Measurements from ENCODE around the gene MYL4. TPM values are rescaled to one million over a fixed set of nuclear protein-coding genes. Genes with fewer than 3 reads are reported as not detected.

Gene MYL4
- total RNA-seq, 2 donors from 2014 or later: not detected

GRCh38 chr17:47224966-47225365, 15.8 kb downstream of the MYL4 start:
- TF ChIP-seq, protein P1, sequence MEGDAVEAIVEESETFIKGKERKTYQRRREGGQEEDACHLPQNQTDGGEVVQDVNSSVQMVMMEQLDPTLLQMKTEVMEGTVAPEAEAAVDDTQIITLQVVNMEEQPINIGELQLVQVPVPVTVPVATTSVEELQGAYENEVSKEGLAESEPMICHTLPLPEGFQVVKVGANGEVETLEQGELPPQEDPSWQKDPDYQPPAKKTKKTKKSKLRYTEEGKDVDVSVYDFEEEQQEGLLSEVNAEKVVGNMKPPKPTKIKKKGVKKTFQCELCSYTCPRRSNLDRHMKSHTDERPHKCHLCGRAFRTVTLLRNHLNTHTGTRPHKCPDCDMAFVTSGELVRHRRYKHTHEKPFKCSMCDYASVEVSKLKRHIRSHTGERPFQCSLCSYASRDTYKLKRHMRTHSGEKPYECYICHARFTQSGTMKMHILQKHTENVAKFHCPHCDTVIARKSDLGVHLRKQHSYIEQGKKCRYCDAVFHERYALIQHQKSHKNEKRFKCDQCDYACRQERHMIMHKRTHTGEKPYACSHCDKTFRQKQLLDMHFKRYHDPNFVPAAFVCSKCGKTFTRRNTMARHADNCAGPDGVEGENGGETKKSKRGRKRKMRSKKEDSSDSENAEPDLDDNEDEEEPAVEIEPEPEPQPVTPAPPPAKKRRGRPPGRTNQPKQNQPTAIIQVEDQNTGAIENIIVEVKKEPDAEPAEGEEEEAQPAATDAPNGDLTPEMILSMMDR (IDR thresholded peaks at IDR 0.05): no peak
- ATAC-seq (ENCODE audit: insufficient number of reproducible peaks, low FRiP score, low read depth): no peak
- no peaks in the 10 kb centered on the region for H3K27me3 ChIP-seq (replicated peaks; ENCODE audit: insufficient read depth)
- H3K9me3 ChIP-seq: no peaks in the 10 kb centered on the region
- peaks cover 36 to 53% of the 10 kb centered on the region in 2 donors for H3K4me1 ChIP-seq (ENCODE audit: control insufficient read depth in 1 of 2, low read depth in 2 of 2)
- no peaks in the 10 kb centered on the region for H3K36me3 ChIP-seq
- H3K4me3 ChIP-seq: no peak overlapping the region
- DNase-seq (ENCODE audit: low spot score): no peak
- H3K27ac ChIP-seq: peak overlapping the region; percentile 91 to 98

DNA sequence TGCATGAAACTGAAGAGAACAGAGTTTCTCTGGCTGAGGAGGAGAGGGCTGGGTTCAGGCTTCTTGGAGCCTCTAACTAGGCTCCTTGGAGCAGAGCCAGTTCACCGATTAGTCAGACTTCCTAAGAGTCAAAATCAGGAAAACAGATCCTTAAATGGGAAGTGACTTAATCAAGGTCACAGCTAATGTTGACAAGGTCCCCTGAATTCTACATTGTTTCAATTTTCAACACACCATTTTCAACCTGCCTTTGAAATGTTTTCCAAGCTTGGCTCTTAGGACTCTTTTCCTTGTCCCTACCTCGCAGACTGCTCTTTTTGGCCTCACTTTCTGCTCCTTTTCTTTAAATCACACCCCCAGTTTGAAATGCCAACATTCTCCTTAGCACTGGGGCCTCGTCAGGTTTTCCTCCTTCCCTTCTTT, 16.3 kb downstream of the MYL4 start:
- H3K27ac ChIP-seq: peak overlapping the region; percentile 91 to 98
- H3K4me1 ChIP-seq (ENCODE audit: control insufficient read depth in 1 of 2, low read depth in 2 of 2): peaks cover 36 to 57% of the 10 kb centered on the region in 2 donors
- peak; percentile 87 for DNase-seq (ENCODE audit: low spot score)
- no peaks in the 10 kb centered on the region for H3K9me3 ChIP-seq
- H3K4me3 ChIP-seq: peak overlapping the region; percentile 37
- ATAC-seq (ENCODE audit: insufficient number of reproducible peaks, low FRiP score, low read depth): peak; percentile 52
- no peaks in the 10 kb centered on the region for H3K36me3 ChIP-seq
- no peaks in the 10 kb centered on the region for H3K27me3 ChIP-seq (replicated peaks; ENCODE audit: insufficient read depth)
- TF ChIP-seq, protein P1 (IDR thresholded peaks at IDR 0.05): no peak

DNA sequence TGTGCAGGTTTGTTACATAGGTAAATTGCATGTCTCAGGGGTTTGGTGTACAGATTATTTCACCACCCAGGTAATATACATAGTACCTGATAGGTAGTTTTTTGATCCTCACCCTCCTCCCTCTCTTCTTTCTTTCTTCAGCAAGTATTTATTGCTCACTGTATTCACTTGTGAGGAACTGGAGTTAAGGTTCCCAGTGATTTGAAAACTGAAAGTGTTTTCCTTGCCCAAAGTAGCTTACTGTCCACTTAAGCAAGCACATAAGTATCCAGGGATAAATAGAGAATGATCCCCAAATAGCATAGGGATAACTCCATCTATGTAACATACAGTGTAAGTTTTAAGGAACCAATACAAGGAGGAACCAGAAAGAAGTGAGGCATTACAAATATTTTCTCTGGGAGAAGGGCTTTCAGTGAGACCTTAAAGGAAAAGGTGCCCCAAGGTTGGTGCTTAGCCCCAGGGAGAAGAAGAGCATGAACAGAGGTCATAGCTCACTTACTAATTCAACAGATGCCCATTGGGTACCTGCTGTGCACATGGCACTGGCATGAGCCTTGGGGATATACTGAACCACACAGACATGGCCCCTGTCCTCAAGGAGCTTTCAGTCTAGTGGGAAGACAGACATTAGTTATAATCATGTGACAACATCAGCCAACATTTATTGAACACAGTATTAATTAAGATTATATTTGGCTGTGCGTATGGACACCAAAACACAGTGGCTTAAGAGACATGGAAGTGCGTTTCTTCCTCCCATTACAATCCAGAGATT, 17.0 kb downstream of the MYL4 start:
- Histone ChIP-seq H3K36me3 (no peaks in the 10 kb centered on the region), H3K27ac (peak overlapping the region; percentile 91 to 98), H3K9me3 (no peaks in the 10 kb centered on the region), H3K4me3 (peak overlapping the region; percentile 37), H3K4me1 (ENCODE audit: control insufficient read depth in 1 of 2, low read depth in 2 of 2) (peaks cover 36 to 61% of the 10 kb centered on the region in 2 donors), H3K27me3 (replicated peaks; ENCODE audit: insufficient read depth) (no peaks in the 10 kb centered on the region)
- TF ChIP-seq, protein P1 (IDR thresholded peaks at IDR 0.05): no peak
- DNase-seq (ENCODE audit: low spot score) (no peak), ATAC-seq (ENCODE audit: insufficient number of reproducible peaks, low FRiP score, low read depth) (no peak)

DNA sequence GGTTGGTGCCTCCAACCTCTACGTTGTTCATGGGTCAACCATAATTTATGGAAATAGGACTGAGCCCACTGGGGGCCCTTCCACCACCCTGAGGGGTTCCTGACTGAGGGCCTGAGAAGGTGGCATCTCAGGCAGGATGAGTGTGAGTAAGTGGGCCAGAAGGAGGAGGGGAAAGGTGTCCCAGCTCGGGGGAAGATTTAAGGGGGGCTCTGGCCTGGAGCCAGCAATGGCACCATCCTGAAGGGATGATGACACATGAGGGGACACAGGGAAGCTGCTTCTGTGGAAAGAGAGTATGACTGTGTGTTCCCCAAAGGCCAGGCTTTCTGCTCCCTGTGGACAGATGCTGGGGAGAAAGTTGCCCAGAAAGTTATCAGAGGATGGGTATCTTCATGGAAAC, 18.7 kb downstream of the MYL4 start:
- TF ChIP-seq, protein P1 (IDR thresholded peaks at IDR 0.05): no peak
- Histone ChIP-seq H3K27ac (peak overlapping the region; percentile 91 to 98), H3K4me3 (no peak overlapping the region), H3K9me3 (no peaks in the 10 kb centered on the region), H3K4me1 (ENCODE audit: control insufficient read depth in 1 of 2, low read depth in 2 of 2) (peaks cover 34 to 58% of the 10 kb centered on the region in 2 donors), H3K36me3 (no peaks in the 10 kb centered on the region), H3K27me3 (replicated peaks; ENCODE audit: insufficient read depth) (no peaks in the 10 kb centered on the region)
- DNase-seq (ENCODE audit: low spot score): no peak
- ATAC-seq (ENCODE audit: insufficient number of reproducible peaks, low FRiP score, low read depth): no peak

DNA sequence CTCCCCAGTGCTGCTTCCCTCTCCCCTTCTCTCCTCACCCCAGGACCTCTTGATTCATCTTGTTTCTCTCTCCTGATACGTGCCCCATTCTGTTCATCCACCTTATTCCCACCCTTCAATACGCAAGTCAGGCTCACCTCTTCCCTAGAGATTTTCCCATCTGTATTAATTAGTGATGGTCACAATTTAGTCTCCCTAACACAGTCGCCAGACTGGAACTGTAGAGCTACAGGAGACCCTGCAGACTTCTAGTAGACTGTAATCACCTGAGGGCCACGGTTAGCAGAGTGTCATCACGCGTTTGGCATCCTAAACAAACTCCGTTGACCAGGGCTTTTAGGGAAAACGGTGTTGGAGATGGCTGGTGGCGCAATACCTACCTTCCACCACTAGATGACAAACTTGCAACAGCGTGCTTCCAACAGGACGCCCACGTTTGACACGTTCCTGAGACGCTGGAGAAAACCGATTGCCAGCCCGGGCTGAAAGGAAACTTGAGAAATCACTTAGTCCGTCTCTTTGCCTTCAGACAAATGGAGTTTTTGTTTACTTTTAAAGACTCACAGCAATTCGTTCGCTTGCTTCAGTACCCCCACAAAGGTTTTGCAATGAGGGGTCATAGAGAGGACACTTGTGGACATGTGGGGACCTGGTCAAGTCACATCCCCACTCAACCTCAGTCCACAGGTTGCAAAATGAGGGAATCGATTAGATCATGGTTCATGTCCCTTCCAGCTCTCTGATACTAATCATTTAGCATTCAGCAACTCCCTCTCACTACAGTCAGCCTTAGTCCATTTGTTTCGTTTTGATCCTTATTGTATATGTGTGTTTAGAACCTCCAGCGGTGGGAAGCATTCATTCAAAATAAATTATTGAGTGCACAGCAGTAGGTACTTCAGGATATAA, 20.6 kb downstream of the MYL4 start:
- Histone ChIP-seq H3K27me3 (replicated peaks; ENCODE audit: insufficient read depth) (no peaks in the 10 kb centered on the region), H3K36me3 (no peaks in the 10 kb centered on the region), H3K9me3 (no peaks in the 10 kb centered on the region), H3K27ac (peak overlapping the region; percentile 32 to 67), H3K4me1 (ENCODE audit: control insufficient read depth in 1 of 2, low read depth in 2 of 2) (peaks cover 19 to 39% of the 10 kb centered on the region in 2 donors), H3K4me3 (peak overlapping the region; percentile 49)
- TF ChIP-seq, protein P1 (IDR thresholded peaks at IDR 0.05): peak; percentile 98
- peak; percentile 76 for DNase-seq (ENCODE audit: low spot score)
- ATAC-seq (ENCODE audit: insufficient number of reproducible peaks, low FRiP score, low read depth): peak; percentile 89

Measured in thoracic aorta (tissue), 2 donors.